ENCODE data around the gene ZBTB17. TPM values are rescaled to one million over a fixed set of nuclear protein-coding genes. Genes with fewer than 3 reads are reported as not detected.
A peak's percentile ranks its signal among the peaks of the same experiment; 100 is the strongest.

The ZBTB17 gene
- total RNA-seq, 4 donors from 2014 or later = 33.3 to 113 (median 50.5) TPM

GRCh38 chr1:16009030-16009460 is 33.1 kb upstream of the ZBTB17 start:
- Histone ChIP-seq H3K27ac (no peak overlapping the region), H3K4me3 (no peak overlapping the region), H3K9me3 (no peaks in the 10 kb centered on the region), H3K4me1 (peaks cover 11 to 18% (median 18%) of the 10 kb centered on the region in 4 donors), H3K27me3 (no peaks in the 10 kb centered on the region), H3K36me3 (no peaks in the 10 kb centered on the region)
- in situ Hi-C loops (cut with MboI; ENCODE audit: low pct_ligation_motif_present in 1 of 4, low pct_unique_long_range_greater_than_20kb in 1 of 4, low sequenced_read_pairs in 3 of 4) = no loop called here
- peak; percentile 94 to 98 (median 96) for TF ChIP-seq CTCF (IDR thresholded peaks at IDR 0.05)
- TF ChIP-seq POLR2AphosphoS5 (IDR thresholded peaks at IDR 0.05) = no peak
- intact Hi-C loops (cut with DNase I; ENCODE audit: low total_unique reads) = loop anchor here (2.0 kb wide), 2 partner anchors 24 to 48 kb away; no protein-coding TSS in a partner anchor
- WGBS, 2 donors (ENCODE audit: low coverage in 1 of 2) = 0% methylated on average over 3 of the region's 4 CpGs; no CpG with 5 or more reads in 1 of the 2 donors
- peak; percentile 82 for DNase-seq

GRCh38 chr1:16007671-16008341 is 31.9 kb upstream of the ZBTB17 start:
- DNase-seq = no peak
- Histone ChIP-seq H3K4me3 (no peak overlapping the region), H3K27me3 (no peaks in the 10 kb centered on the region), H3K27ac (no peak overlapping the region), H3K36me3 (no peaks in the 10 kb centered on the region), H3K9me3 (no peaks in the 10 kb centered on the region), H3K4me1 (peaks cover 0 to 6% (median 5%) of the 10 kb centered on the region in 4 donors)
- 70 to 76% methylated on average over 2 to 6 of the region's 6 CpGs for WGBS, 2 donors (ENCODE audit: low coverage in 1 of 2)
- in situ Hi-C loops (cut with MboI; ENCODE audit: low pct_ligation_motif_present in 1 of 4, low pct_unique_long_range_greater_than_20kb in 1 of 4, low sequenced_read_pairs in 3 of 4) (no loop called here), intact Hi-C loops (cut with DNase I; ENCODE audit: low total_unique reads) (loop anchor here (2.0 kb wide), 2 partner anchors 25 to 49 kb away; no protein-coding TSS in a partner anchor)
- no peak for TF ChIP-seq POLR2AphosphoS5 (IDR thresholded peaks at IDR 0.05)

- no peaks in the 10 kb centered on the region for H3K4me1 ChIP-seq
- H3K27me3 ChIP-seq = no peaks in the 10 kb centered on the region
- H3K9me3 ChIP-seq = no peaks in the 10 kb centered on the region
- no peak for DNase-seq
- no peaks in the 10 kb centered on the region for H3K36me3 ChIP-seq
- TF ChIP-seq CTCF (IDR thresholded peaks at IDR 0.05) (peak in 1 of 5 experiments; percentile 3), EP300 (IDR thresholded peaks at IDR 0.05; ENCODE audit: low read depth) (no peak), POLR2AphosphoS5 (IDR thresholded peaks at IDR 0.05) (no peak), POLR2A (IDR thresholded peaks at IDR 0.05) (no peak)
- intact Hi-C loops (cut with DNase I; ENCODE audit: low total_unique reads) (no loop called here), in situ Hi-C loops (cut with MboI; ENCODE audit: low pct_ligation_motif_present in 1 of 4, low pct_unique_long_range_greater_than_20kb in 1 of 4, low sequenced_read_pairs in 3 of 4) (no loop called here)
- H3K4me3 ChIP-seq = no peak overlapping the region
- WGBS, 2 donors (ENCODE audit: low coverage in 1 of 2) = 20 to 62% methylated on average over 1 to 9 of the region's 9 CpGs
- H3K27ac ChIP-seq = no peak overlapping the region
Measured at GRCh38 chr1:16006552-16007485, 30.9 kb upstream of the ZBTB17 start.

GRCh38 chr1:16006010-16006409 is 30.1 kb upstream of the ZBTB17 start:
- Histone ChIP-seq H3K36me3 (no peaks in the 10 kb centered on the region), H3K27me3 (no peaks in the 10 kb centered on the region), H3K27ac (no peak overlapping the region), H3K4me1 (no peaks in the 10 kb centered on the region), H3K9me3 (no peaks in the 10 kb centered on the region), H3K4me3 (no peak overlapping the region)
- in situ Hi-C loops (cut with MboI; ENCODE audit: low pct_ligation_motif_present in 1 of 4, low pct_unique_long_range_greater_than_20kb in 1 of 4, low sequenced_read_pairs in 3 of 4) = no loop called here
- no peak for DNase-seq
- no peak for TF ChIP-seq POLR2A (IDR thresholded peaks at IDR 0.05)
- TF ChIP-seq CTCF (IDR thresholded peaks at IDR 0.05) = no peak
- TF ChIP-seq EP300 (IDR thresholded peaks at IDR 0.05; ENCODE audit: low read depth) = no peak
- no peak for TF ChIP-seq POLR2AphosphoS5 (IDR thresholded peaks at IDR 0.05)
- 61% methylated on average over 11 of the region's 11 CpGs; no CpG with 5 or more reads in 1 of the 2 donors for WGBS, 2 donors (ENCODE audit: low coverage in 1 of 2)
- intact Hi-C loops (cut with DNase I; ENCODE audit: low total_unique reads) = no loop called here

Measured in transverse colon (tissue), 4 donors.